CD4-positive, CD25-positive, alpha-beta regulatory T cell (primary cell): ENCODE results near the gene TP63. TPM values are rescaled to one million over a fixed set of nuclear protein-coding genes. Genes with fewer than 3 reads are reported as not detected.

ENCODE experiments used
- ATAC-seq, 2 donors: fragments of 150-1000 bp; cut with Tn5 transposase; one replicate each; pipeline ENCODE4 v1.10.0; 2021; ENCODE audit warnings: low read depth in 2 of 2, moderate number of reproducible peaks in 2 of 2, moderate library complexity in 1 of 2
- DNase-seq, 3 donors: peaks; one replicate each; pipeline versions ENCODE4 v3.0.0 to v3.0.0-alpha.2; 2012 to 2022; ENCODE audit warnings: mixed read lengths in 1 of 3
- H3K27ac ChIP-seq: one replicate; pipeline ENCODE4 v1.7.0; 2013; ENCODE audit warnings: mild to moderate bottlenecking, low read length; ENCODE audit not compliant: insufficient read depth, poor library complexity, severe bottlenecking
- H3K27me3 ChIP-seq: one replicate; pipeline ENCODE4 v1.7.0; 2013; ENCODE audit warnings: low read length; ENCODE audit not compliant: control insufficient read depth, insufficient read depth
- H3K36me3 ChIP-seq: one replicate; pipeline ENCODE4 v1.7.0; 2013; ENCODE audit warnings: mild to moderate bottlenecking, low read length, moderate library complexity; ENCODE audit not compliant: control insufficient read depth, insufficient read depth
- H3K4me1 ChIP-seq: 2 replicates; pipeline ENCODE4 v1.7.0; 2013; ENCODE audit warnings: mild to moderate bottlenecking, low read length; ENCODE audit not compliant: insufficient read depth, control insufficient read depth, poor library complexity, severe bottlenecking
- H3K4me3 ChIP-seq: one replicate; pipeline ENCODE4 v1.7.0; 2013; ENCODE audit warnings: low read depth, mild to moderate bottlenecking, low read length, moderate library complexity
- H3K9me3 ChIP-seq, 2 experiments: 1 replicate in 1 of 2; 2 replicates in 1 of 2; pipeline ENCODE4 v1.7.0; 2013; ENCODE audit warnings: low read length in 2 of 2, mild to moderate bottlenecking in 1 of 2, moderate library complexity in 1 of 2; ENCODE audit not compliant: control insufficient read depth in 2 of 2
- H3K27ac Mint-ChIP-seq, 3 donors: one replicate each; pipeline ENCODE4 v1.8.0; 2020 to 2022; ENCODE audit warnings: mild to moderate bottlenecking in 3 of 3, mixed read lengths in 3 of 3, moderate library complexity in 2 of 3
- H3K27me3 Mint-ChIP-seq: one replicate; pipeline ENCODE4 v1.8.0; 2022; ENCODE audit warnings: mild to moderate bottlenecking, mixed read lengths
- H3K36me3 Mint-ChIP-seq: one replicate; pipeline ENCODE4 v1.8.0; 2020; ENCODE audit warnings: mixed read lengths
- H3K4me1 Mint-ChIP-seq, 4 donors: one replicate each; pipeline ENCODE4 v1.8.0; 2020 to 2022; ENCODE audit warnings: mixed read lengths in 4 of 4, mild to moderate bottlenecking in 1 of 4
- H3K4me3 Mint-ChIP-seq, 4 donors: one replicate each; pipeline ENCODE4 v1.8.0; 2020 to 2022; ENCODE audit warnings: mild to moderate bottlenecking in 4 of 4, mixed read lengths in 4 of 4, moderate library complexity in 3 of 4
- H3K9me3 Mint-ChIP-seq, 7 donors: one replicate each; pipeline ENCODE4 v1.8.0; 2020 to 2022; ENCODE audit warnings: mixed read lengths in 7 of 7, mild to moderate bottlenecking in 3 of 7, moderate library complexity in 2 of 7
- polyA plus RNA-seq, 4 donors: library from polyadenylated mRNA; unstranded; fragments of 300-500 nt; fragmentation: Illumina TruSeq; gene quantifications; one replicate each; pipeline ENCODE4 v1.2.3, GENCODE V29; 2021
- total RNA-seq: library from RNA; stranded (reverse); gene quantifications from one replicate; pipeline ENCODE4 v1.2.3, GENCODE V29; 2022

TP63 gene
- total and polyA plus RNA-seq, 5 donors from 2014 or later: 0.10 to 0.89 (median 0.20) TPM; not detected in 1

GRCh38 chr3:189727158-189727557 is 96.0 kb downstream of the TP63 start:
- DNase-seq: no peak
- H3K27me3 Mint-ChIP-seq: peaks cover 7% of the 10 kb centered on the region
- Histone ChIP-seq H3K9me3 (no peaks in the 10 kb centered on the region), H3K27ac (no peak overlapping the region), H3K36me3 (no peaks in the 10 kb centered on the region), H3K4me1 (no peaks in the 10 kb centered on the region), H3K27me3 (no peaks in the 10 kb centered on the region), H3K4me3 (no peak overlapping the region)
- H3K36me3 Mint-ChIP-seq: no peaks in the 10 kb centered on the region
- H3K27ac Mint-ChIP-seq: no peak overlapping the region
- no peak overlapping the region for H3K4me3 Mint-ChIP-seq
- no peak for ATAC-seq
- H3K4me1 Mint-ChIP-seq: no peaks in the 10 kb centered on the region
- H3K9me3 Mint-ChIP-seq: peaks cover 0 to 3% (median 0%) of the 10 kb centered on the region in 7 donors

- Histone ChIP-seq H3K9me3 (no peaks in the 10 kb centered on the region), H3K27ac (no peak overlapping the region), H3K36me3 (no peaks in the 10 kb centered on the region), H3K27me3 (no peaks in the 10 kb centered on the region), H3K4me3 (no peak overlapping the region), H3K4me1 (no peaks in the 10 kb centered on the region)
- Mint-ChIP-seq H3K27me3 (peaks cover 7% of the 10 kb centered on the region), H3K4me1 (no peaks in the 10 kb centered on the region), H3K36me3 (no peaks in the 10 kb centered on the region), H3K4me3 (no peak overlapping the region), H3K9me3 (peaks cover 0 to 3% (median 0%) of the 10 kb centered on the region in 7 donors), H3K27ac (no peak overlapping the region)
- DNase-seq (no peak), ATAC-seq (no peak)
Observed at GRCh38 chr3:189727898-189728297, 96.7 kb downstream of the TP63 start.

GRCh38 chr3:189728915-189729314 is 97.7 kb downstream of the TP63 start:
- no peaks in the 10 kb centered on the region for H3K9me3 ChIP-seq
- Mint-ChIP-seq H3K36me3 (no peaks in the 10 kb centered on the region), H3K9me3 (peaks cover 0 to 3% (median 0%) of the 10 kb centered on the region in 7 donors), H3K27ac (no peak overlapping the region), H3K4me3 (no peak overlapping the region), H3K27me3 (peaks cover 7% of the 10 kb centered on the region), H3K4me1 (no peaks in the 10 kb centered on the region)
- no peaks in the 10 kb centered on the region for H3K4me1 ChIP-seq
- H3K36me3 ChIP-seq: no peaks in the 10 kb centered on the region
- DNase-seq: no peak
- ATAC-seq: no peak
- no peaks in the 10 kb centered on the region for H3K27me3 ChIP-seq
- H3K4me3 ChIP-seq: no peak overlapping the region
- no peak overlapping the region for H3K27ac ChIP-seq

- Mint-ChIP-seq H3K27me3 (peaks cover 5% of the 10 kb centered on the region), H3K4me3 (no peak overlapping the region), H3K27ac (no peak overlapping the region), H3K4me1 (peaks cover 0 to 13% (median 3%) of the 10 kb centered on the region in 4 donors), H3K9me3 (peaks cover 0 to 4% (median 0%) of the 10 kb centered on the region in 7 donors), H3K36me3 (no peaks in the 10 kb centered on the region)
- Histone ChIP-seq H3K4me3 (no peak overlapping the region), H3K27ac (no peak overlapping the region), H3K36me3 (no peaks in the 10 kb centered on the region), H3K27me3 (no peaks in the 10 kb centered on the region), H3K4me1 (no peaks in the 10 kb centered on the region), H3K9me3 (no peaks in the 10 kb centered on the region)
- ATAC-seq: no peak
- DNase-seq: no peak
Observed at GRCh38 chr3:189734061-189734460, 102.9 kb downstream of the TP63 start.

GRCh38 chr3:189735913-189736312 is 104.7 kb downstream of the TP63 start:
- H3K27ac Mint-ChIP-seq: no peak overlapping the region
- peaks cover 0 to 4% (median 0%) of the 10 kb centered on the region in 7 donors for H3K9me3 Mint-ChIP-seq
- Histone ChIP-seq H3K36me3 (no peaks in the 10 kb centered on the region), H3K4me1 (no peaks in the 10 kb centered on the region), H3K4me3 (no peak overlapping the region), H3K27ac (no peak overlapping the region), H3K9me3 (no peaks in the 10 kb centered on the region), H3K27me3 (no peaks in the 10 kb centered on the region)
- H3K4me3 Mint-ChIP-seq: no peak overlapping the region
- H3K4me1 Mint-ChIP-seq: peaks cover 0 to 13% (median 3%) of the 10 kb centered on the region in 4 donors
- H3K27me3 Mint-ChIP-seq: peaks cover 5% of the 10 kb centered on the region
- H3K36me3 Mint-ChIP-seq: no peaks in the 10 kb centered on the region
- ATAC-seq (no peak), DNase-seq (no peak)

GRCh38 chr3:189737071-189737470 is 105.9 kb downstream of the TP63 start:
- Histone ChIP-seq H3K36me3 (no peaks in the 10 kb centered on the region), H3K27ac (no peak overlapping the region), H3K4me1 (no peaks in the 10 kb centered on the region), H3K27me3 (no peaks in the 10 kb centered on the region), H3K9me3 (no peaks in the 10 kb centered on the region), H3K4me3 (no peak overlapping the region)
- Mint-ChIP-seq H3K4me3 (no peak overlapping the region), H3K27me3 (peaks cover 5% of the 10 kb centered on the region), H3K36me3 (no peaks in the 10 kb centered on the region), H3K9me3 (peaks cover 0 to 4% (median 0%) of the 10 kb centered on the region in 7 donors), H3K4me1 (peaks cover 0 to 13% (median 3%) of the 10 kb centered on the region in 4 donors), H3K27ac (no peak overlapping the region)
- DNase-seq (no peak), ATAC-seq (no peak)

- peaks cover 0 to 13% (median 3%) of the 10 kb centered on the region in 4 donors for H3K4me1 Mint-ChIP-seq
- no peak overlapping the region for H3K4me3 Mint-ChIP-seq
- H3K9me3 Mint-ChIP-seq: peaks cover 0 to 4% (median 0%) of the 10 kb centered on the region in 7 donors
- ATAC-seq: no peak
- H3K4me1 ChIP-seq: no peaks in the 10 kb centered on the region
- no peaks in the 10 kb centered on the region for H3K27me3 ChIP-seq
- H3K27me3 Mint-ChIP-seq: peaks cover 9% of the 10 kb centered on the region
- H3K36me3 ChIP-seq: no peaks in the 10 kb centered on the region
- no peak overlapping the region for H3K27ac ChIP-seq
- no peak for DNase-seq
- no peak overlapping the region for H3K27ac Mint-ChIP-seq
- no peaks in the 10 kb centered on the region for H3K36me3 Mint-ChIP-seq
- peak overlapping the region; percentile 11 for H3K4me3 ChIP-seq
- H3K9me3 ChIP-seq: no peaks in the 10 kb centered on the region
Observed at GRCh38 chr3:189737619-189738018, 106.4 kb downstream of the TP63 start.

GRCh38 chr3:189739378-189739777 is 108.2 kb downstream of the TP63 start:
- Mint-ChIP-seq H3K36me3 (no peaks in the 10 kb centered on the region), H3K4me1 (peaks cover 0 to 13% (median 3%) of the 10 kb centered on the region in 4 donors), H3K27ac (no peak overlapping the region), H3K9me3 (peaks cover 0 to 4% (median 3%) of the 10 kb centered on the region in 7 donors), H3K4me3 (no peak overlapping the region), H3K27me3 (peaks cover 9% of the 10 kb centered on the region)
- Histone ChIP-seq H3K27me3 (no peaks in the 10 kb centered on the region), H3K9me3 (peaks cover 0 to under 1% of the 10 kb centered on the region in 2 experiments), H3K36me3 (no peaks in the 10 kb centered on the region), H3K27ac (no peak overlapping the region), H3K4me1 (no peaks in the 10 kb centered on the region), H3K4me3 (no peak overlapping the region)
- DNase-seq (no peak), ATAC-seq (no peak)
